BLaER1 (cell line): ENCODE data around the gene C9orf152.
A peak's percentile ranks its signal among the peaks of the same experiment; 100 is the strongest.
"Not testable (repeated sequence)": the region's sequence is repeated elsewhere in the genome, so short reads cannot be mapped to it uniquely, and the experiment has no call there.

Source experiments
- H3K27ac ChIP-seq: shearing (Covaris generic); formaldehyde crosslinking; 2 replicates; pipeline ENCODE4 v1.8.1; 2022
- H3K27me3 ChIP-seq: shearing (Covaris generic); formaldehyde crosslinking; 2 replicates; pipeline ENCODE4 v1.8.1; 2022
- H3K36me3 ChIP-seq: shearing (Covaris generic); formaldehyde crosslinking; 2 replicates; pipeline ENCODE4 v1.8.1; 2022
- H3K4me1 ChIP-seq: shearing (Covaris generic); formaldehyde crosslinking; 2 replicates; pipeline ENCODE4 v1.8.1; 2022
- H3K4me2 ChIP-seq: shearing (Covaris generic); formaldehyde crosslinking; 2 replicates; pipeline ENCODE4 v1.8.1; 2022
- H3K4me3 ChIP-seq: shearing (Covaris generic); formaldehyde crosslinking; 2 replicates; pipeline ENCODE4 v1.8.1; 2022
- H3K9ac ChIP-seq: shearing (Covaris generic); formaldehyde crosslinking; 2 replicates; pipeline ENCODE4 v1.8.1; 2022
- H3K9me3 ChIP-seq: shearing (Covaris generic); formaldehyde crosslinking; 2 replicates; pipeline ENCODE4 v1.8.1; 2022
- H4K20me1 ChIP-seq: shearing (Covaris generic); formaldehyde crosslinking; 2 replicates; pipeline ENCODE4 v1.8.1; 2022
- Cebpa-rat ChIP-seq: shearing (Covaris generic); IDR thresholded peaks from 2 replicates; pipeline ENCODE4 v1.8.1; 2022

The C9orf152 gene

DNA sequence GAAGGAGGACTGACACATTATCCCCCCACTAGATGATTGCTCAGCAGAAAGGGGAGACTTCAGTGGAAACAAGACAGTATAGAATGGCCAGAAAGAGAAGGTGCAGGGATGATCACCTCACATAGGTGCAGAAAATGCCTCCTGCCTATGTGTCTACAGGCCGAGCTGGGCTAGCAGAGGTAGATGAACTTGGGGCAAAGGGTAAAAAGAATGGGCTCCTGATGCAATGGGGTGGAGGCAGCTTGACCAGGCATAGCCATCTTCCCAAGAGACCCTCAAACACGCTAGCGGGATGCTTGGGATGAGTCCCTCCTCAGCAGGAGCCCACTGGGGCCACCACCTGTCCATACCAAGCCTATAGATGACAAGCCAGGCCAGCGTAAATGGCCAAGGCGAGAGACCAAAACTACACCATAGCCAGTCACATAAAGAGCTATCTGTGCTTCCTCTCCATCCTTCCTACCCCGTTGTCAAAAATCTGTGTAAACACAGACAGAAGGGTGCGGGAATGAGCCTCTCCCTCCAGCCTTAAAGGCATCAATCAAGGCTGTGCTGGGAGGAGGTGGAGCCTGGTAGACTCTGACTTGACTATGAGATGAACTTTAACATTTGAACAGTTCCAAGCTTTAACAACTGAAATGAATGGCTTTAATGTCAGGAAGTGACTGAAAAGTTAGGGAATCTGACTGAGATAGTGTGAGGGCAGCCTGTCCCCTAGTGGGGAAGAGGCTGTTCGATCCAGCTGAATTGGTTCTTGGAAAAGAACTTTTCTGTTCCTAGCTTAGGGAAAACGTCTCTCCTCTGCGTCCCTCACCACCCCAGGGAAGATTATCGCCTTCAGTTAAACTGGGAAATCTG, 10.4 kb downstream of the C9orf152 start:
- no peak for TF ChIP-seq Cebpa-rat
- H3K4me2 ChIP-seq, result no peak overlapping the region
- no peak overlapping the region for H3K4me3 ChIP-seq
- H4K20me1 ChIP-seq, result no peaks in the 10 kb centered on the region
- H3K9ac ChIP-seq, result no peak overlapping the region
- no peaks in the 10 kb centered on the region for H3K9me3 ChIP-seq
- H3K4me1 ChIP-seq, result peaks cover 8% of the 10 kb centered on the region
- no peak overlapping the region for H3K27ac ChIP-seq
- H3K27me3 ChIP-seq, result no peaks in the 10 kb centered on the region
- H3K36me3 ChIP-seq, result no peaks in the 10 kb centered on the region

DNA sequence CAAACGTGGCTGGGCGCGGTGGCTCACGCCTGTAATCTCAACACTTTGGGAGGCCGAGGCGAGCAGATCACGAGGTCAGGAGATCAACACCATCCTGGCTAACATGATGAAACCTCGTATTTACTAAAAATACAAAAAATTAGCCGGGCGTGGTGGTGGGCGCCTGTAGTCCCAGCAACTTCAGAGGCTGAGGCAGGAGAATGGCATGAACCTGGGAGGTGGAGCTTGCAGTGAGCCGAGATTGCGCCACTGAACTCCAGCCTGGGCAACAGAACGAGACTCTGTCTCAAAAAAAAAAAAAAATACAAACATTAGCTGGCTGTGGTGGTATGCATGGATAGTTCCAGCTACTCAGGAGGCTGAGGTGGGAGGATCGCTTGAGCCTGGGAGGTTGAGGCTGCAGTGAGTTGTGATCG, 11.9 kb downstream of the C9orf152 start:
- H3K4me2 ChIP-seq, result not testable (repeated sequence)

DNA sequence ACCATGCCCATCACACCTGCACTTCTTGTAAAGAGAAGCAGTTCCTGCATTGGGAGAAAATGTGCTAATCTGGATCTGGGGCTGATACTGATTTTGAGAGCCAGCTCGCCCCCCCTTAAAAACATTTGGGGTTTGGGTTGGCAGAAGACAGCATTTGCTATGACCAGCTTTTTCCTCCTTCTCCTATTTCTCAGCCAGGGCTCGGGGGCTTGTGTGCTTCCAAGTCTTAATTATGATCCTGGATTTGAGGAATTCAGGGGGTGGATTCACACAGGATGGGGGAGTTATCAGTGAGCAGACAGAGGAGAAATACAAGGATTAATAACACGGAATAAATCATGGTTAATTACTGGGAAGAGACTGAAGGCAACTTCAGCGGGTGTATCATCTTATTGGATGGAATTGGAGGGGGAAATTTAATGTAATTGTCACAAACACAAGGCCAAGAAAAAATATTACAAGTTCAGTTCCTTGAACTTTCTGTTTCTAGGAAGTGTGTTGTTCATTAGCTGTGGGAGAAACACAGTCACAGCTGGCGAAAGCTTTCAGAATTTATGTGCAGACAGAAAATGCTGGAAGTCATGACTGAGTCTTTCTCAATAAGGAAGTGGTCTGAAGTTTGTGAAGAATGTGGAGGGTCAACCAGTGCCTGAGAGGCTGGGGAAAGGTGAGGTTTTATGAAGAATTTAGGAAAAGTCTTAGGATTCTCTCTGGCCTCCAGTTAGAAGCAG, 15.3 kb downstream of the C9orf152 start:
- TF ChIP-seq Cebpa-rat, result no peak
- Histone ChIP-seq H3K36me3 (no peaks in the 10 kb centered on the region), H4K20me1 (no peaks in the 10 kb centered on the region), H3K4me2 (no peak overlapping the region), H3K4me1 (peaks cover 21% of the 10 kb centered on the region), H3K9ac (no peak overlapping the region), H3K27me3 (no peaks in the 10 kb centered on the region), H3K27ac (no peak overlapping the region), H3K9me3 (no peaks in the 10 kb centered on the region), H3K4me3 (no peak overlapping the region)

More for the DNA sequence above, 11.9 kb downstream of the C9orf152 start:
- H3K27me3 ChIP-seq, H3K4me1 ChIP-seq, H3K4me3 ChIP-seq, H3K9ac ChIP-seq, H3K27ac ChIP-seq, H4K20me1 ChIP-seq, H3K9me3 ChIP-seq, H3K36me3 ChIP-seq: not testable (repeated sequence)

DNA sequence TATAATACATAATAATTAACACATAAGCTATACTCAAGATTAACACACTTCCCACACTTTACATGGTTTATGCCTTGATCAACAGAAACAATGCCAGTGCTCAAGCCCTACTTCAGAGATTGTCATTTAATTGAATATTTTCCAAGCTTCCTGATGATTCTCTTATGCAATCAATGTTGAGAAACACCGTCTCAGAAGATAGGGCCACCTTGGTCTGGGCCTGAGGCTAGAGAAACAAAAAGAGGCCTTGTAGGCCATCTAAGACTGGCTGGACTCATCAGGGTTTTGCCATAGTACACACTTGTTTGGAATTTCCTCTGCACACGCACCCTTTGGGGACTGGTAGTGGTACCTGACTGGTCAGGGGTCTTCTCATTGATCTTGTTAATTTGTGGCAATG, 16.3 kb downstream of the C9orf152 start:
- Histone ChIP-seq H3K4me1 (peaks cover 21% of the 10 kb centered on the region), H3K27me3 (no peaks in the 10 kb centered on the region)

DNA sequence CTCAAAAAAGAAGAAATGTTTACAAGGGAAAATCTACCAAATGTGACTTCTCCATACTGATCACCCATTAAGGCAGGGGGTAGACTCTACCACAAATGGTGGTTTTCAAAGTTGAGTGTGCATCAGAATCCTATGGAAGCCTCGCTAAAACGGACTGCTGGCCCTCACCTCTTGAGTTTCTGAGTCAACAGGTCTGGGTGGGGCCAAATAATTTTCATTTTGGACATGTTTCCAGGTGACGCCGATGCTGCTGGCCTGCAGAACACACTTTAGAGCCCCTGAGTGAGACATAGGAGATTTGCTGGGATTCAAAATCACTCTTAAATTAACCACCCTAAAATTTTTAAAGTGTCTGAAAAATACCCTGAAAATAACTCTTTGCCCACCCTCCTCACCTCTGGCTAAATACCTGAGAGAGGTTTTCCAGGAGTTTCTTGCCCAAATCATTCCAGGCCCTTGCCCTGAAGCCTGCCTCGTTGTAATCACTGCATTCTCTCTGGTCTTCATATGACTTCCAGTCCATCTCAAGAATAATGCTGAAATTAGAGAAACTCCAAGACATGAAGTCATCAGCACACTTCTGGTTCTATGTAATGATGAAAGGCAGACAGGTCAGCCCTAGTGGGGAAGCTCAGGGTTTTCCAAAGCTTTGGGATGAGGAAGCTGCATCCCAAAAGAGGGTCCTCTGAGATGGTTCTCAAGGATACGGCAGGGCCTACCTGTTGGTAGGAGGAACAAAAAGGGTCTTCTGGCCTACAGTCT, 18.2 kb downstream of the C9orf152 start:
- no peak overlapping the region for H3K9ac ChIP-seq
- no peak for TF ChIP-seq Cebpa-rat
- no peak overlapping the region for H3K4me2 ChIP-seq
- H3K27ac ChIP-seq, result no peak overlapping the region
- H3K9me3 ChIP-seq, result no peaks in the 10 kb centered on the region
- H3K4me1 ChIP-seq, result peaks cover 21% of the 10 kb centered on the region
- H3K27me3 ChIP-seq, result no peaks in the 10 kb centered on the region
- no peak overlapping the region for H3K4me3 ChIP-seq
- no peaks in the 10 kb centered on the region for H4K20me1 ChIP-seq
- no peaks in the 10 kb centered on the region for H3K36me3 ChIP-seq

More for the DNA sequence above, 16.3 kb downstream of the C9orf152 start:
- no peak overlapping the region for H3K27ac ChIP-seq
- no peaks in the 10 kb centered on the region for H3K9me3 ChIP-seq
- TF ChIP-seq Cebpa-rat, result no peak
- H3K9ac ChIP-seq, result no peak overlapping the region
- H3K4me3 ChIP-seq, result no peak overlapping the region
- no peaks in the 10 kb centered on the region for H4K20me1 ChIP-seq
- no peak overlapping the region for H3K4me2 ChIP-seq
- no peaks in the 10 kb centered on the region for H3K36me3 ChIP-seq

DNA sequence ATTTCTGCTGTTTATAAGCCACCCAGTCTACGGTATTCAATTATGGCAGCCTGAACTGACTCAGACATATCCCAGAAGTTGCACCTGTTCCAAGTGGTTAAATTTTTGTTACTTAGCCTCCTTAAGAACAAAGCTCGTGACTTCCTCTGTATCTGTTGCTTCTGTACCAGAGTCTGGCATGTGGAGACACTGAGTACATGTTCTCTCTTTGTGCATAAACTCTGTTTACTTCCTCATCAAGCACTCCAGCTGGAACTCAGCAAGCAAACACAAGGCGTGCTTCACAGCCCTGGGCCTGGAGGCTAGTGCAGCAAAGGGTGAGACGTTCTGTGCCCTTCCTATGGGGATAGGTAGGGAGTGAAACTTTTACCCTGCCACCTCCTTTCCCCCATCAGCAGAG, 19.0 kb downstream of the C9orf152 start:
- no peak overlapping the region for H3K4me3 ChIP-seq
- no peaks in the 10 kb centered on the region for H3K36me3 ChIP-seq
- H3K27ac ChIP-seq, result peak overlapping the region; percentile 37; the same call in 1 of the 2 replicates
- no peak overlapping the region for H3K9ac ChIP-seq
- TF ChIP-seq Cebpa-rat, result no peak
- H3K4me1 ChIP-seq, result peaks cover 21% of the 10 kb centered on the region
- peak overlapping the region; percentile 11; the same call in 1 of the 2 replicates for H3K4me2 ChIP-seq
- no peaks in the 10 kb centered on the region for H3K27me3 ChIP-seq
- no peaks in the 10 kb centered on the region for H4K20me1 ChIP-seq
- no peaks in the 10 kb centered on the region for H3K9me3 ChIP-seq

DNA sequence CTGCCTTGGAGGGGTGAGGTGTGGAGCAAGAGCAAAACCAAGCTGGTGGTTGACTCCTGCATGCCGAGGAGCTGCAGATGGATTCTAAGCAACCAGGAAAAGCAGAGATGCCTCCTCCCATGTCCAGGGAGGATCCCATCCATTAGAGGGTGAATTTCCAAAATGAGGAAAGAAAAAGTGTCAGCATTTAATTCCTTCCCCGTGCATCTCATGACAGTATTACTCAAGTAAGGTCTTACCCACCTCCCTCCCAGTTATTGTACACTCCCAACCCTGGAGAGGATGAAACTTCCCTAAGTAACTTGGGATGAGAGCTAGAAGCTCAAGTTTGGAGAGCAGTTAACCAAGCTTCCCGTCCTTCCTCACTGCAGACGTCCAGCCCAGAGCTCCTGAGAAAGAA, 19.9 kb downstream of the C9orf152 start:
- no peaks in the 10 kb centered on the region for H3K9me3 ChIP-seq
- no peak overlapping the region for H3K9ac ChIP-seq
- H3K4me2 ChIP-seq, result no peak overlapping the region
- TF ChIP-seq Cebpa-rat, result no peak
- H3K36me3 ChIP-seq, result no peaks in the 10 kb centered on the region
- peaks cover 14% of the 10 kb centered on the region for H3K4me1 ChIP-seq
- no peak overlapping the region for H3K27ac ChIP-seq
- no peak overlapping the region for H3K4me3 ChIP-seq
- H3K27me3 ChIP-seq, result no peaks in the 10 kb centered on the region
- H4K20me1 ChIP-seq, result no peaks in the 10 kb centered on the region

DNA sequence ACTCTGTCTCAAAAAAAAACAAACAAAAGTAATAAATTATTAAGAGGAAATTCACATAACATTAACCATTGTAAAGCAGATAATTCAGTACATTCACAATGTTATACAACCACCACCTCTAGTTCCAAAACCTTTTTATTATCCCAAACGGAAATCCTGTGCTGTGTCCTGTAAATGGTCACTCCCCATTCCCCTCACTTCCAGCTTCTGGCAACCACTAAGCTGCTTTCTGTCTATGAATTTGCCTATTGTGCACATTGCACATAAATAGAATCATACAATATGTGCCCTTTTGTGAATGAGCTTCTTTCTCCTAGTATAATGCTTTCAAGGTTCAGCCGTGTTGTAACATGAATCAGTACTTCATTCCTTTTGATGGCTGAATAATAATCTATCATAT, 20.8 kb downstream of the C9orf152 start:
- Histone ChIP-seq H3K9ac (no peak overlapping the region), H3K36me3 (no peaks in the 10 kb centered on the region), H3K4me3 (no peak overlapping the region), H3K27me3 (no peaks in the 10 kb centered on the region), H3K9me3 (no peaks in the 10 kb centered on the region), H4K20me1 (no peaks in the 10 kb centered on the region), H3K4me2 (no peak overlapping the region), H3K27ac (no peak overlapping the region), H3K4me1 (peaks cover 13% of the 10 kb centered on the region; the same call in 1 of the 2 replicates)
- TF ChIP-seq Cebpa-rat, result no peak

DNA sequence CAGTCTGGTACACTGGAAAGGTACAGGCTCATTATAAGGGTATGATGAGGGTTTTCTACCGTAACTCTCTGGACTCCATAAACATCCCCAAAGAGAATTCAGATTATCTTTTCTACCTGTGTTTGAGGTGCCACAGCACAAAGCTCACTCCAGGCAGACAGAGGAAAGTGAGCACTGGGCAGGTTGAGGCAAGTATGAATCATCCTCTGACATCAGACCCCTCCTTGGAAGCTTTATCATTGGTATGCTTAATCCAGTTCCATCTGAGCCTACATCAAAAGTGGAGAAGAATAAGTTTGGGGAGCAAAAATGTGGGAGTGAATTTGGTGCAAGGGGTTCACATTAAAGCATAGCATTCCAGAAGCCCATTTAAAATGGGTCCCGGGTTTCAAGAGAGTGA, 21.7 kb downstream of the C9orf152 start:
- H4K20me1 ChIP-seq, result no peaks in the 10 kb centered on the region
- no peak overlapping the region for H3K27ac ChIP-seq
- no peak for TF ChIP-seq Cebpa-rat
- H3K4me2 ChIP-seq, result no peak overlapping the region
- H3K9me3 ChIP-seq, result peaks cover under 1% of the 10 kb centered on the region
- no peak overlapping the region for H3K9ac ChIP-seq
- H3K4me3 ChIP-seq, result no peak overlapping the region
- H3K27me3 ChIP-seq, result no peaks in the 10 kb centered on the region
- peaks cover 13% of the 10 kb centered on the region; the same call in 1 of the 2 replicates for H3K4me1 ChIP-seq
- H3K36me3 ChIP-seq, result no peaks in the 10 kb centered on the region
